Activated CD4-positive, alpha-beta T cell treated with anti-CD3 and anti-CD28 coated beads, Interleukin-2, amount 50 U/mL, for 24 hours (primary cell): Measurements from ENCODE around the gene PJVK.

Experiments
- DNase-seq, 2 donors: peaks; one replicate each; pipeline ENCODE4 v3.0.0-alpha.2; 2020; ENCODE audit warnings: low read depth in 1 of 2, low spot score in 1 of 2

The PJVK gene

GRCh38 chr2:178480227-178481181 lies 29.3 kb downstream of the PJVK start, which contains the start of gene PLEKHA3:
TSS of gene PLEKHA3 (plus strand) at chr2:178480457. CDS start at chr2:178480870, 413 bp downstream.
- DNase-seq: peak; percentile 51 to 67

- no peak for DNase-seq
These were observed 31.3 kb downstream of the PJVK start for GRCh38 chr2:178482437-178482836.

DNA sequence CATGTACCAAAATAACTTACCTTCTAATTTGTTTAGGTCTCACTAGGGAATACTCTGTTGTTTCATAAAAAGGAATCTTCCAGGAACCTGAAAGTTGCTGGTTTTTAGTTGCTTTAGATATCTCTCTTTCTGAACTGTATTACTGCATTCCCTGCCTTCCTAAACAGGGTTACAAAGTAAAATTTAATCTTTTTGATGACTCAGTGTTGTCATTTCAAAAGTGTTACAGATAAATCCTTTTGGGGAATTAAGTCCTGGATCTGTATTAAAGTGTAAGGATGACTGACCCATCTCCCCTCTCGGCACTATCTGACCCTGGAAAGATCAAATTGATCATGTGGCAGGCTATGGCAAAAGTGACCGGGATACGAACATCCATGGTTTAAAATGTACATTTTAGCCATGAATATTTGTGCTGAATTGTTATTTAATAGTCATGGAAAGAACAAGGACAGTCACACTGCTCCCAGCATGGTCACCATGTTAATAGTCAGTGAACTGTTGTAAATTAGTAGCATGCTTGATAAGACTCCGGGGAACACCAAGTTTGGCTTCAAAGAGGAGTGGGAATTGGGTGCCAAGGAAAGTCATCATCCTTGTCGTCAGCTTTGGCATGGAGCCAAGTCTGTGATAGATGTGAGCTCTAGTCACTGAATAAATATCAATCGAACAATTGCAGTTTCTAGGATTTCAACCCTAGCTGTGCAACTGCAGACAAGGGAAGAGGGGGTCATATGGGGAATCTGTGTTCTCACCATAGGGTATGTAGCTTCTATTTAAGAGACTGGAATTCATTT lies 33.3 kb downstream of the PJVK start:
- DNase-seq: no peak

DNA sequence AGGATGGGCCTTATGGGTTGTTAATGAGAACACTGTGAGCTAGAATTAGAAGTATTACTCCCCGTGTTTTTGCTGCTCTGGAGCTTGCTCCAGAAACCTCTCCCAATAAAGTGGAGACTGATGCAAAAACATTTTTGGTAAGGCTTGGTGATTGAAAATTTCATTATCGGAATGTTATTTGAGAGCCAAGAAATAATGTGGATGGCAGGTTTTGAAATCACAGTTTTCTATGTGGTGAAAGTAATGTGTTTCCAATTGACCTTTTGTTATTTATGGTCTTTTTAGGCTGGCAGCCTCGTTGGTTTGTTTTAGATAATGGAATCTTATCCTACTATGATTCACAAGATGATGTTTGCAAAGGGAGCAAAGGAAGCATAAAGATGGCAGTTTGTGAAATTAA lies 34.2 kb downstream of the PJVK start:
- no peak for DNase-seq

DNA sequence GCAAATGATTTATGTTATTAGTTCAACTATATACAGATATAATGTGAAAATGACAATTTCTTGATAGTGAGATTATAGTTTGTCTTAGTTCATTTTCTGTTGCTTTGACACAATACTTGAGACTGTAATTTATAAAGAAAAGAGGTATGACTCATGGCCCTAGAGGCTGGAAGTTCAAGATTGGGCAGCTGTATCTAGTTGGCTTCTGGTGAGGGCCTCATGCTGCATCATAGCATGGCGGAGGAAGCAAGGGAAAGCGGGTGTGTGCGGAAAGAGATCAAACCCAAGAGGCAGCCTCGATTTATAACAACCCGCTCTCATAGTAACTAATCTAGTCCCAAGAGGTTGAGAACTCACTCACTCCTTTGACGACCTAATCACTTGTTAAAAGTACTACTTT lies 40.4 kb downstream of the PJVK start:
- no peak for DNase-seq

- DNase-seq: no peak
These were observed 44.9 kb downstream of the PJVK start for GRCh38 chr2:178496049-178496448.

DNA sequence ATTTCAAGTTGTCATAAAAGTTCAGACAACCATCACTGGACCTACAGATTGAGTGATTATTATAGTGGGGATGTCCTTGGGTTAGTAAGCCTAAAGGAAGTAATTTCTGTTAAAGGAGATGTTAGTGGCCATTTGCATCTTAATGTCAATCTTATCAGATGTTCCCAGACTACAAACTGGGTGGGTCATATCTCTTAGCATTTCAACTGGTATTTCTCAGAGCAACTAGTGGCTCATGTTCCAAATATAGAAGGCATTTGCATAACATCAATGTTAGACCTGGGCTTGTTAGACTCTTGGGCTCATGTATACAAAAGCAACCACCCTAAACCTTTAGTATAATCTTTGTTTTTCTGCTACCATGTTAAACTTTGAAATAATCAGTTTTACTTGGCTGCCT lies 47.0 kb downstream of the PJVK start:
- no peak for DNase-seq

GRCh38 chr2:178499640-178500039 lies 48.5 kb downstream of the PJVK start:
- no peak for DNase-seq

- DNase-seq: no peak
These were observed 51.6 kb downstream of the PJVK start for GRCh38 chr2:178502751-178503150.

DNA sequence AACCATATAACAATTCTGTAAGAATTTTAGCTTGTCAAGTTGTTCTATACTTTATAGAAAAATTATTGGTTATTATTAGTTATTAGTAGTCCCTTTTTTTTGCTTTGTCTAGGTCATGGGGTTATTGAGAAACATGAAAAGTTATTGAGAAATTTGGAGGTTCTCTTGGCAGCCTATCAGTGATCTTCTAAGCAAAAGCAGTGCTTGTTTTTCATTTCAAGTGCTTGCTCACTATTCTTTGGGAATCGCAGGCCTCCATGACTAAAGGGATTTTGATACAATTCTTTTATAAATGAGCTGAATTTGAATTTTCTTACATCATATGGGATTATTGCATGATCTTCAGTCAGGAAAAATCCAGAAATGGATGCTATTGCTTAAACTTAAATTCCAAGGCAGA lies 54.9 kb downstream of the PJVK start:
- no peak for DNase-seq

- DNase-seq: no peak
These were observed 55.3 kb downstream of the PJVK start for GRCh38 chr2:178506524-178506923.

DNA sequence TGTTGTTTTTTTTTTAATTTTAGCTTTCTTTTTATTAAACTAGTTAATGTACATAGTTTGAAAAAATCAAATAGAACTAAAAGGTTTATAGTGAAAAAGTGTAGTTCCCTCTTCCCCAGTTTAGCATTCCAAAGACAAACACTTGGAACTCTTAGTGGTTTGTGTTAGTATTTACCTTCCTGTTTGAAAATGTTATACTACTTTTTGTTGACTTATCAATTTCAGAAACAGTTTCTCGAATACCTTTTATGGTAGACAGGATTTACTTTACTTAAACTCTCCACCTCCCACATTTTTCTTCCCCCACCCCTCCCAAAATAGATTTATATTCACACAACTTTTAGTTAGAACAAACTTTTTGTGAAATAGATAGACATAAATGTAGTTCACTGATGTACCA lies 55.8 kb downstream of the PJVK start:
- no peak for DNase-seq

- DNase-seq: no peak
These were observed 57.5 kb downstream of the PJVK start for GRCh38 chr2:178508646-178509045.

DNA sequence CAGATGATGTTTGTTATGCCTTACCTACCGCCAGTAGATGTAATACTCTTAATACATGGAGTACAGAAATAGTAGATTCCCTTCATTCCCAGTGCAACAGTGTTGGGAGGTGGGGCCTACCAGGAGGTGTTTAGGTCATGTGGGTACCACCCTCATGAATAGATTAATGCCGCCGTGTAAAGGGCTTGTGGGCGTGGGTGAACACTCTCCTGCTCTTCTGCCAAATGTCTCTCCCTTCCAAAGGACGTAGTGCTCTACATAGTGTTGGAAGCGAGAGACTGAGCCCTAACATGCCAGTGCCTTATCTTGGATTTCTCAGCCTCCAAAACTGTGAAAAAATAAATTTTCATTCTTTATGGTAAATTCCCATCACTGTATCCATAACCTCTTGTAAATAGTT lies 59.2 kb downstream of the PJVK start:
- DNase-seq: no peak
